Stimulated activated CD8-positive, alpha-beta memory T cell treated with anti-CD3 and anti-CD28 coated beads, Interleukin-2, amount 100 ng/mL, for 1 hour (primary cell): ENCODE results near the gene LYRM7.
"Not testable (repeated sequence)": the region's sequence is repeated elsewhere in the genome, so short reads cannot be mapped to it uniquely, and the experiment has no call there.

Experiments used
- DNase-seq, 2 donors: peaks; one replicate each; pipeline ENCODE4 v3.0.0-alpha.2; 2020; ENCODE audit warnings: low read depth in 2 of 2

LYRM7 gene

DNA sequence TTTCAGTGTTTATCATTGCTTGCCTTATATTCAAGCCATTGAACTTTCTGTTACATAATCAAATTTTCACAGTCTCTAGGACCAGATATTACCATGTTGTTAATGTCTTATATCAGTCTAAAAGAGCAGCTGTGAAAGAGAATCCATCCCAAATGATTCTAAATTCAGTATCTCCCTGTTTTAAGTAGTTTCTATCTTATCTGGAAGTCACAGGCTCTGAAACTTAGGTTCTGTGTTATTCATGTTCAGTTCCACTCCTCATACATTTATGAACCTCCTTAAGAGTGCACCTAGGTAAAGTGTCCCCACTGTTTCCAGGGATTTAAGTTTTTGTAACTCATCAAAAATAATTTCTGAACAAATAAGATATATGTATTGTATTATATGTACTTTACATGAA, 9.7 kb downstream of the LYRM7 start:
- no peak for DNase-seq

DNA sequence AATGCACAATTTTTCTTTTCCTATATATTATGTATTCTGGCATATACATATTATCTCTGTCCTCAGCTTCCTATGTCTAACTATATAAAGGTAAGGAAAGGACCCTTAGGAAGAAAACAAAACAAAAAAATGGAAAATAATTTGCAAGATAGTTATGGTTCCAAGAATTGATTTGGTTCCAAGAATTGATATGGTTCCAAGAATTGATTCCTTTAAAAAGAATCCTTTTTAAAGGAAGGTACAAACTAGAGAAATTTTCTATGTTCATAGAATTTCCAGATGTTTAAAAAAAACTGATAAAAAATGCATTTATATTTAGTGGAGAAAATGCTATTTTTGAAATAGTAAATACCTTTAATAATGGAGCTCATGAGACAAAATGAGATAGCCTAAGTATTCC, 12.1 kb downstream of the LYRM7 start:
- no peak for DNase-seq

DNA sequence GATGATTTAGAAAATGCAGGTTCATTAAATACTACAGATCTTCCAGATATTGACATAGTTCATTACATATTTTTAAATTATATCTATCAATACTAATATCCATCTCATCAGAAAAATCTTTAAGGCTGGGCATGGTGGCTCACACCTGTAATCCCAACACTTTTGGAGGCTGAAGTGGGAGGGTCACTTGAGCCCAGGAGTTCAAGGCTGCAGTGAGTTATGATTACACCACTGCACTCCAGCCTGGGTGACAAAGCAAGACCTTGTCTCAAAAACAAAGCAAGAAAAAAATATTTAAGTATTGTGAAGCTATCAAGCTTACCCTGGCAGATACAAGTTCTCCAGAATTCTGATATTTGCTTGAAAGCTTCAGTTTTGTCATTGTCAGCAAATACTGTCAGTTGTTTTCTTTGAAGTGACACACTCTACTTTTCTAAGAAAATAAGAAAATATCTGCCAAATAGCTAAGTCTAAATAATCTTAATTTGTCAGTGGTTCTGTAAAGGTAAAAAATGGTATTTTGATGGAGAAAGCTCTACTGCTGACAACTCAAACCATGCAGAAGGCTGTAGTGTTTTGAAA, 14.9 kb downstream of the LYRM7 start:
- DNase-seq: no peak

- DNase-seq: no peak
Measured at GRCh38 chr5:131186561-131187256, 16.0 kb downstream of the LYRM7 start.

GRCh38 chr5:131193106-131193505, 22.4 kb downstream of the LYRM7 start:
- no peak for DNase-seq

- not testable (repeated sequence) for DNase-seq
Measured at GRCh38 chr5:131193897-131194296, 23.2 kb downstream of the LYRM7 start.

- DNase-seq: no peak
Measured at GRCh38 chr5:131194725-131195124, 24.0 kb downstream of the LYRM7 start.

DNA sequence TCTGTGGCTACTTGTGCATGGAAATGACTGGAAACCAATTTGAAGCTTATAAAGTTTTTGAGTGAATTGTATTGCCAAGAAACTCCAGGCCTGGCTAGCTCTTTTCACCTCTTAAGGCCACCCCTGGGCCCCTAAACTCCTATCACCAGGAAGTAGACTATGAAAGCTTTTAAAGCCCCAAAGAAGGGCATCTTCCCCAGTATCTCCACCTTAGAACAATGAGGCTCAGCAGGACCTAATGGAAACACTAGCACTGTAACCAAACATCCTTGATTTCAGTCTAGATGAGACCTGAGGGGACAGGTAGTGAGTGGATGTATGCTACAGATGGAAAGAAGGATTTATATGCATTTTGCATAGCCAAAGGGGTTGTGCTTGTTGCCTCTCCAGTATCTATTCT, 25.0 kb downstream of the LYRM7 start:
- no peak for DNase-seq

DNA sequence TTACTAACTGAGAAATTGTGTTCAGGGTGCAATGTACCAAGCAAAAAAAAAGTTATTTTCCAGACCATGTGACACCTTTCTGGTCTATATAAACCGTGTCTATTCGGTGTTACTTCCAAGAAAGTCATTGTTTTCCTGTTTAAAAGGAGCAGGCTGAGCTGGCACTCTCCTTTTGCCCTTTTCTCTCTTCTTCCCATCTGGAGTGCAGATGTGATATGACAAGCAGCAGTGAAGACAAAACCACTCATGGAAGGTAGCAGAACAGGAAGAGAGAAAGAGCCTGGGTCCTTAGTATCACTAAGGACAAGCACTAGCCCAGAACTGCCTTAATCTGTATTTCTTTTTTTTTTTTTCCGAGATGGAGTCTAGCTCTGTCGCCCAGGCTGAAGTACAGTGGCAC, 25.6 kb downstream of the LYRM7 start:
- DNase-seq: no peak

DNA sequence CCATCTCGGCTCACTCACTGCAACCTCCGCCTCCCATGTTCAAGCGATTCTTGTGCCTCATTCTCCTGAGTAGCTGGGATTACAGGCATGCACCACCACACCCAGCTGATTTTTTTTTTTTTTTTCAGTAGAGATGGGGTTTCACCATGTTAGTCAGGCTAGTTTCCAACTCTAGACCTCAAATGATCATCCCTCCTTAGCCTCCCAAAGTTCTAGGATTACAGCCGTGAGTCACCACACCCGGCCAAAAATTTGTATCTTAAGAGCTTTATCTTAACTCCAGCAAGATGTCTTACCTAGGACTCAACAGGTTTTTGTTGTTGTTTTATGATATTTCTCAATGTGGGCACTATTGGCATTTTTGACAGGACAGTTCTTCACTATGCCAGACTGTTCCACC, 27.9 kb downstream of the LYRM7 start:
- DNase-seq: no peak

DNA sequence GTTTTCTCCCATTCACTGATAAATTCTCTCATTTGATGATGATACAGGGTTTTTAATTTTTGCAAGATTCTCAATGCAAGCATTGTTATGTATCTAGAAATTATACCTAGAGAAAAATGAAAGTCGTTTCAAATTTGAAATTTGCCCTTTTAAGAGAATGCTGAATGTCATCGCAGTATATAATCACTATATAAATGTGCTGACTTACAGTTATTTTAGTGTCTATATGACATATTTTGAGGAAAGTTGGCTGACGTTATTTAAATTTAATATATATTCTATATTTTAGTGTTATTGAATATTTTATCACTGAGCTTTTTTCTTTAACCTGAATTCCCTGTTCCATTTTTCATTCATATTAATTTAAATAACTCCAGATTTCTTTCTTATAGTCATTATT, 29.8 kb downstream of the LYRM7 start:
- DNase-seq: no peak

GRCh38 chr5:131204964-131205363, 34.2 kb downstream of the LYRM7 start:
- DNase-seq: no peak

GRCh38 chr5:131206061-131206460, 35.3 kb downstream of the LYRM7 start:
- DNase-seq: no peak

DNA sequence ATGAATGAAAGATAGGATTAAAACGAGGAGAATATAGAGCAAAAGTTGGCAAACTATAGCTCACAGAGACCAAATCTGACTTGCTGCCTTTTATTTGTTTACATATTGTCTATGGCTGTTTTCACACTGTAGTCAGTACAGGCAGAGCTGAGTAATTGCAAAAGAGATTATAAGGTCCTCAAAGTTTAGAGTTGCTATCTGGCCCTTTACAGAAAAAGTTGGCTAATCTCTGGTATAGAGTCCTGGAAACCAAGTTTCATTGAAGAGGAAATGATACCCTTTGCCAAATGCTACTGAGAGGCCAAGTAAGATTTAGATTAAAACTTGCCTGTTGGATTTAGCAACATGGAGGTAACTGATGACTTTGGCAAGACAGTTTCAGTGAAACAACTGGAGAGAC, 36.0 kb downstream of the LYRM7 start:
- DNase-seq: no peak

- DNase-seq: no peak
Measured at GRCh38 chr5:131209175-131209505, 38.4 kb downstream of the LYRM7 start.

- DNase-seq: peak in 1 of 2 donors; percentile 9
Measured at GRCh38 chr5:131209506-131210150, 38.9 kb downstream of the LYRM7 start.

DNA sequence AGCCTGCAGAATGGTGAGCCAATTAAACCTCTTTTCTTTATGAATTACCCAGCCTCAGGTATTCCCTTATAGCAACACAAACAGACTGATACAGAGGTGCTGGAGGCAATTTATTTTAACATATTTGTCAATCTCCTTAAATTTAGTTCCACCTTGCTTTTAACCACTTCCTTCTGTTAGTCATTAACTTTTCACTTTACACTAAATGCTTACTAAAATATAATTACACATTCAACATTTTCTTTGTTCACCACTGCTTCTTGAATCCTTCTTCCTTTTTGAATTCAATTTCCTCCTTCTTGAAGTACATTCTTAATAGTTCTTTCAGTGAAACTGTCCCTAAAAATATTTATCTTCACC, 39.4 kb downstream of the LYRM7 start:
- no peak for DNase-seq

GRCh38 chr5:131211669-131212068, 40.9 kb downstream of the LYRM7 start:
- no peak for DNase-seq

DNA sequence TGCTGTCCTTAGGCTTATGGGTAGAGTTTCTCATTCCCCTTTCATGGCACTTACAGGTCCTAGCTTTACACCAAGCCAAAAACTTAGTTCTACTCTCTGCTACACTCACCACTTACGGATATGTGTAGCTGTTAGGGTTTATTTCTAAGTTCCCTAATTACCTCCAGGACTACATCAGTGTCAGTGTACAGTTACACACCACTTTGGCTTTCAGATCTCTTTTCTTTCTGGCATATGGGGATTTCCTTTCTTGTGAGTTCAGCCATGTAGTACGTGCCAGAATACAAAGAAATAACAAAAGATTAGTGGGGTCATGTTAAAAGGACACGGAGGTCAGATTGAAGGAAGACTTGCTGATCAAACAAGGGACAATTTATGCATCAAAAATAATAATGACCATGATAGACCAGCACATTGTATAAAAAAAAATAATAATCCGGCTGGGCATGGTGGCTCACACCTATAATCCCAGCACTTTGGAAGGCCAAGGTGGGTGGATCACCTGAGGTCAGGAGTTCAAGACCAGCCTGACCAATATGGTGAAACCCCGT, 41.8 kb downstream of the LYRM7 start:
- DNase-seq: no peak

- no peak for DNase-seq
Measured at GRCh38 chr5:131214609-131215227, 44.0 kb downstream of the LYRM7 start.

GRCh38 chr5:131217791-131218190, 47.0 kb downstream of the LYRM7 start:
- DNase-seq: no peak

DNA sequence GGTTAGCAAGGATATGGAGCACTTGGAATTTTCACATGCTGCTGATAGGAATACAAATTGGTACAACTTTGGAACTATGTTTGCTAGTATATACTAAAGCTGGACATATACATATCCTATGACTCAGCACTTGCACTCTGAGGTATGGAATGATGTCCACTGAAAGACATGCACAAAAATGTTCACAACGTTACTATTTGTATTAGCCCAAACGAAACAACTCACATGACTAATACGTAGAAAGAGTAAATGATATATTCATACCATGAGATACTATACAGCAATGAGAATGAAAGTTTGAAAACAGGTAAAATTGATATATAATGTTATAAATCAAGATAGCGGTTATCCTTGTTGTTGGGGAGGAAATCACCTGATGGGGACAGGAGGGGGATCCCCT, 47.6 kb downstream of the LYRM7 start:
- no peak for DNase-seq

- no peak for DNase-seq
Measured at GRCh38 chr5:131220566-131220965, 49.8 kb downstream of the LYRM7 start.
